ENCODE results near the gene CLIC6. TPM values are rescaled to one million over a fixed set of nuclear protein-coding genes. Genes with fewer than 3 reads are reported as not detected.

The CLIC6 gene
- total RNA-seq, 1 donor, result under 0.01 TPM

DNA sequence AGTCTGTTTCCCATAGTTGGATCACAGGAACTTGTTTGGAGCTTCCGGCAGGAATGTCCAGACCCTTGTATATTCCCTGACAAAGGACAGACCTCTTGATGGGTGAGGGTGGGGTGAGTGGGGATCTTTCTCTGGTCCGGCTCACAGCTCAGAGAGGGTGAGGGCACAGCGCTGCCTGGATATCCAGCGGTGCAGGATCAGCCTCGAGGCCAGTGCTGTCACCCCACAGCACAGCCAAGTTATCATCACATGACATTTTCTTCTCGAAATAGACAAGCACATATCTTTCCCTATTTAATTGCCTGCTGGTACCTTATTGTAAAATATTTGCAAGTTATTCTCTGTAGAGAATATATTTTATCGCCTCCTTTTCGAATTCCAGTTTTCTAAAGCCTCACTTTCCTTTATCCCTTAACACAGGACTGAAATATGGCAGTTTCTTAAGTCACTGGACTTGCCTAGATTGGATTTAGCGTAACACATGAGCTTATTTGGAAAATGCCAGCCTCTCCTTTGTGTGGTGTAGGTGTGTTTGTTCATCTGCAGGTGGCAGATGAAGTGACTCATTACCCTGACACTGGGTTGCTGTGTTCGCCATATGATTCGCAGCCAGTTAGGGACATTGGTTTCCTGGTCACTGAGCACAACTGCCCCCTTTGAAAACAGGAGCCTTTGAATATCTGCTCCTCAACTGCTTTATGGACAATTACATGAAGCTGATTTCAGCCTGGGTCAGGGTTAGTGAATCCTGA lies 21.4 kb downstream of the CLIC6 start:
- no peak for DNase-seq (ENCODE audit: low read depth)
- H3K4me3 ChIP-seq (ENCODE audit: low read depth, low read length), result no peak overlapping the region
- TF ChIP-seq, protein P1, sequence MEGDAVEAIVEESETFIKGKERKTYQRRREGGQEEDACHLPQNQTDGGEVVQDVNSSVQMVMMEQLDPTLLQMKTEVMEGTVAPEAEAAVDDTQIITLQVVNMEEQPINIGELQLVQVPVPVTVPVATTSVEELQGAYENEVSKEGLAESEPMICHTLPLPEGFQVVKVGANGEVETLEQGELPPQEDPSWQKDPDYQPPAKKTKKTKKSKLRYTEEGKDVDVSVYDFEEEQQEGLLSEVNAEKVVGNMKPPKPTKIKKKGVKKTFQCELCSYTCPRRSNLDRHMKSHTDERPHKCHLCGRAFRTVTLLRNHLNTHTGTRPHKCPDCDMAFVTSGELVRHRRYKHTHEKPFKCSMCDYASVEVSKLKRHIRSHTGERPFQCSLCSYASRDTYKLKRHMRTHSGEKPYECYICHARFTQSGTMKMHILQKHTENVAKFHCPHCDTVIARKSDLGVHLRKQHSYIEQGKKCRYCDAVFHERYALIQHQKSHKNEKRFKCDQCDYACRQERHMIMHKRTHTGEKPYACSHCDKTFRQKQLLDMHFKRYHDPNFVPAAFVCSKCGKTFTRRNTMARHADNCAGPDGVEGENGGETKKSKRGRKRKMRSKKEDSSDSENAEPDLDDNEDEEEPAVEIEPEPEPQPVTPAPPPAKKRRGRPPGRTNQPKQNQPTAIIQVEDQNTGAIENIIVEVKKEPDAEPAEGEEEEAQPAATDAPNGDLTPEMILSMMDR (IDR thresholded peaks at IDR 0.05; ENCODE audit: insufficient read depth, low read depth, low read length), result no peak

DNA sequence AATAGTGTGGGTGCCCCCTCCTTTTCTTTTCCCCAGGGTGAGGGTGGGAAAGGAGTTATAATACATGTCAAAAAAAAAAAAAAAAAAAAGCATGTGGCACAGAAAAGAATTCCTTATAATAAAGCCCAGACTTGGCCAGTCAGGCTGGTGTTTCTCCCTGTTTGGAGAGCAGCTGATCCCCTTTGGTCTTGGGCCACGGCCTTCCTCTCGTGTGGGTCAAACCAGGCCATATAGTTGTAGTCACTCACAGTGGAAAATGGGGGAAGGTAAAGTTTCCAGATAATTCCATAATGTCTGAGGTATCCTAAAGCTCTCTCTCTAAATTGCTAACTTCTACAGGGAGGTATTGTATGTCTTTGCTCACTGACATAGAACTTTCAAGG lies 22.0 kb downstream of the CLIC6 start:
- H3K4me3 ChIP-seq (ENCODE audit: low read depth, low read length), result no peak overlapping the region
- no peak for DNase-seq (ENCODE audit: low read depth)
- TF ChIP-seq, protein P1 (IDR thresholded peaks at IDR 0.05; ENCODE audit: insufficient read depth, low read depth, low read length), result no peak

DNA sequence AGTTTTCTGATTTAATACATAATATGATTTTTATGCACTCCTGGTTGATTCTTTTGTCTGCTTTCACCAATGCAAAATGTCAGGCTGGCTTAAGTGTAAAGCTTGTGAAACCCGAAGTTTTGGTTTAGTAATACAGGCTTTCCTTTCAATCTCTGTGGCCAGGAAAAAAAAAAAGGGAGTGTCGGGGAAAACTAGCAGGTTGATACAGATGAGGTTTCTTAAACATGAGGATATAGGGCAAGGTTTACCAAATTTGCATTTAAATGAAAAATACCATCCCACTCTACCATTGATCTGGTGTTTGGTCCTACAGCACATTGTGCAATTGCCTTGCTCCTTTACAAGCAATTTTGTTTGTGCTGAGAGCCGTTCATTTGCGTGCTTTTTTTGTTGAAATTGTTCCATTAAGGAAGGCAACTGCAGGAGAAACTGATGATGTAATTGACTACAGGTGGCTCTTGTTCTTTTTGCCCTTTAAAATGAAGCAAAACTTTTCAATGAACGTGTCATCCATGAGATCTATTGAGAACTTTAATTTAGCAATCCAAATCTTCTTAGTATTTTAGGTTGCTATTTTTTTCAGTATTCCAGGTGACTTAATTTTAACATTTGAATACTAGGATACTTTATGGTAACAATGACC lies 22.7 kb downstream of the CLIC6 start:
- no peak for DNase-seq (ENCODE audit: low read depth)
- TF ChIP-seq, protein P1 (IDR thresholded peaks at IDR 0.05; ENCODE audit: insufficient read depth, low read depth, low read length), result no peak
- no peak overlapping the region for H3K4me3 ChIP-seq (ENCODE audit: low read depth, low read length)

DNA sequence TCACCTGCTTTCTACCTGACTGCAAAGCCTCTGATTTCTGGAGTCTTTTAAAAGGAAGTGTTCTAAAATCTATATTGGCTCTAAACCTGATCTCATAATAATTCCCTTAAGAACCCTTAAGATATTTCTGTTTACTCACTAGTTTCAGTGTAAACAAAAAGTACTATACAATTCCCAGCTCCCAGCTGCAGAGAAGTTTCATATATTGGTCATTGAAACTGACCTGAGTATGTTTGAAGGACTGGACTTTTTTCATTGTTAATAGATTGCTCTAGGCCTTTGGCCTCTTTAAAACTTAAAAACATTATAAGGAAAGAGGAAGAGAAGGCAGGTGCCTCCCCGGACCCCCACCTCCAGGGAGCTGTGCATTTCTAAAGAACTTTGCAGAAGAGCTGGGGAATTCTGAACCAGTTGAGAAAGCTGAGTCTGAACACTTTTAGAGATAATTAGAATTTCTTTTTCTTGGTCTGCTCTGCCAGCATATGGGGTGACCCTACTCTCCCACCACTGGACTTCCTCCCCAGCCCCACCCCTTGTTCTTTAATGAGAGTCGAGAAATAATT lies 23.7 kb downstream of the CLIC6 start:
- DNase-seq (ENCODE audit: low read depth), result no peak
- TF ChIP-seq, protein P1 (IDR thresholded peaks at IDR 0.05; ENCODE audit: insufficient read depth, low read depth, low read length), result no peak
- no peak overlapping the region for H3K4me3 ChIP-seq (ENCODE audit: low read depth, low read length)

DNA sequence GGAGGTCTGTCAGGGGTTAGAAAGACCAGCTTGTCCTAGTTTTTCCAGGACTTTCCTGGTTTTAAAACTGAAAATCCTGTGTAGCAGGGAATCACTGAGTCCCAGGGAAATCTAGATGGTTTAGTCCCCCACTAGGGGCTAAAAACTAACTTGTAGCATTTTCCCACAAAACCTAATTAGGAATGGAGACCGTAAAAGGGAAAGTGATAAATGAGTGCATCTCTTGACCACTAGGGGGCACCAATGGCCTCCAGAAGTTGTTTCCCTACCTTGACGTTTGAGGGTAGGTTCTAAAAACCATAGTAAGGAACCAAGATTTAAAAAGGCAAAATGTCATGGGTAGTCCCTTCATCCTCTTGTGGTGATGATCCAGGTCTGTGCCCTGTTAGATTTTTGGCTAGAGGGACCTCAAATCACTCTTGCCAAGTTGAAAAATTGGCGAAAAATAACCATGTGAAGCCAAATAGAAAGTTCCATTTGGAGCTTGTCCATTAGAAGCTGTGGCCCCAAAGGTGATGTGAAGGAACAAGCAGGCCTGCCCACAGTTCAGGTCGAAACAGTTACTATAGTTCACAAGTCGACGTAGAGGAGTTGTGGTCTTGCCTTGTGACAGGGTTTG lies 24.5 kb downstream of the CLIC6 start:
- TF ChIP-seq, protein P1 (IDR thresholded peaks at IDR 0.05; ENCODE audit: insufficient read depth, low read depth, low read length), result peak; percentile 86
- no peak overlapping the region for H3K4me3 ChIP-seq (ENCODE audit: low read depth, low read length)
- peak; percentile 78 for DNase-seq (ENCODE audit: low read depth)

DNA sequence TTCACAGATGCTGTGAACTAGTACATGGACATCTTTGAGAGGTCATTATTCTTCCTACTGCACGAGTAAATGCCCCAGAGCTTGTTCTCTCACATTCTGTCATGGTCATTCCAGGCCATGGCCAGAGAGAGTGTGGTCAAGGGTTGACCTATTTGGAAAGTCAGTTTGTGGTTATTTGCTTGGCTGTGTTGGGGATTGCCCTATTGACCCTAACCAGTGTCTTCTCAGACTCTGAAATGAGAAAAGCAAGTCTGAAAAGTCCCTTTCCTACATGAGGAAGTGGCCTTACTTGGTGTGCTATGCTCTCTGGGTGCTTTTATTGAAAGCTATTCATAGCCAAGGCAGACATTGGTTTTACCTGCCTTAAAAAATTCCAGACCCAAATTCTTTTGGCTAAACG lies 26.6 kb downstream of the CLIC6 start:
- no peak overlapping the region for H3K4me3 ChIP-seq (ENCODE audit: low read depth, low read length)
- peak; percentile 20 for DNase-seq (ENCODE audit: low read depth)
- TF ChIP-seq, protein P1 (IDR thresholded peaks at IDR 0.05; ENCODE audit: insufficient read depth, low read depth, low read length), result no peak

Measured in fibroblast of villous mesenchyme (primary cell).